Psoas muscle (tissue), 8 donors: Measurements from ENCODE around the gene DHX30. TPM values are rescaled to one million over a fixed set of nuclear protein-coding genes. Genes with fewer than 3 reads are reported as not detected.
"Not testable (repeated sequence)": the region's sequence is repeated elsewhere in the genome, so short reads cannot be mapped to it uniquely, and the experiment has no call there.

Source experiments
- ATAC-seq, 4 donors: fragments of 200-7000 bp; cut with Tn5 transposase; one replicate each; pipeline ENCODE4 v1.9.1; 2020; ENCODE audit warnings: moderate library complexity in 3 of 4, mild to moderate bottlenecking in 2 of 4
- DNase-seq, 2 donors: peaks; one replicate each; pipeline ENCODE4 v3.0.0-alpha.2; 2020
- H3K27ac ChIP-seq: fragments of 200-600 bp; one replicate; pipeline ENCODE4 v1.8.0; 2022
- H3K27me3 ChIP-seq, 3 donors: fragments of 200-600 bp in 1 of 3; one replicate each; pipeline versions ENCODE4 v1.6.1 to v1.8.0; 2013 to 2022; ENCODE audit warnings: low read length in 2 of 3, mild to moderate bottlenecking in 2 of 3, moderate library complexity in 1 of 3; ENCODE audit not compliant: insufficient read depth in 3 of 3
- H3K36me3 ChIP-seq, 2 donors: fragments of 200-600 bp in 1 of 2; one replicate each; pipeline versions ENCODE4 v1.6.1 to v1.8.0; 2013 to 2022; ENCODE audit warnings: low read depth in 1 of 2, mild to moderate bottlenecking in 1 of 2, moderate library complexity in 1 of 2; ENCODE audit not compliant: insufficient read depth in 1 of 2
- H3K4me1 ChIP-seq: fragments of 200-600 bp; one replicate; pipeline ENCODE4 v1.8.0; 2022
- H3K4me3 ChIP-seq: fragments of 200-600 bp; one replicate; pipeline ENCODE4 v1.8.0; 2022; ENCODE audit warnings: mild to moderate bottlenecking
- H3K9me3 ChIP-seq: fragments of 200-600 bp; one replicate; pipeline ENCODE4 v1.8.0; 2022
- WGBS, 3 donors: extraction: QIAGEN DNeasy Blood & Tissue Kit; methylation state at CpG; one replicate each; pipeline versions ENCODE4 v1.1.6 to v1.1.7; 2013; 5-methylcytosine and 5-hydroxymethylcytosine counted together
- intact Hi-C, 2 donors: fragments of 100-400 bp; cut with DNase I; formaldehyde crosslinking; loops; one replicate each; pipeline versions ENCODE4 v1.11.0 to v1.14.2; 2022
- long read RNA-seq, 2 donors: library from polyadenylated mRNA; unstranded; transcript quantifications; one replicate each; pipeline ENCODE4 v2.0.0, GENCODE V29; 2021
- polyA plus RNA-seq, 3 donors: library from polyadenylated mRNA; stranded (reverse); fragments of 200-250 nt; gene quantifications; one replicate each; pipeline ENCODE4 v1.2.3, GENCODE V29; 2013
- total RNA-seq, 4 donors: library from RNA; stranded (reverse); fragmentation: NEBNext Ultra II Directional in 2 of 4; extraction: Animal tissue kit (Norgen Biotek cat#: 25700) in 2 of 4; gene quantifications; one replicate each; pipeline versions ENCODE4 v1.2.1 to v1.2.4, GENCODE V29; 2021 to 2023
- TF ChIP-seq, protein P1 (sequence below): fragments of 200-600 bp; IDR thresholded peaks from one replicate; pipeline ENCODE4 v1.8.0; 2022; ENCODE audit warnings: antibody characterized with exemption
- donor health status: healthy with polysubstance abuse.
- donor health status: DM: no; HTN: no; CAD: no; lungs with moderate emphysema.
- donor health status: Bipolar disorder and iron deficiency.
- donor health status: healthy.
- donor health status: DM: yes; HTN: yes; CAD: no.
- donor health status: DM: no; HTN: no; CAD: no.
- donor health status: DM: no; HTN: no; CAD: no.
- donor health status: DM: yes; HTN: yes; CAD: no.

DHX30 gene, protein sequence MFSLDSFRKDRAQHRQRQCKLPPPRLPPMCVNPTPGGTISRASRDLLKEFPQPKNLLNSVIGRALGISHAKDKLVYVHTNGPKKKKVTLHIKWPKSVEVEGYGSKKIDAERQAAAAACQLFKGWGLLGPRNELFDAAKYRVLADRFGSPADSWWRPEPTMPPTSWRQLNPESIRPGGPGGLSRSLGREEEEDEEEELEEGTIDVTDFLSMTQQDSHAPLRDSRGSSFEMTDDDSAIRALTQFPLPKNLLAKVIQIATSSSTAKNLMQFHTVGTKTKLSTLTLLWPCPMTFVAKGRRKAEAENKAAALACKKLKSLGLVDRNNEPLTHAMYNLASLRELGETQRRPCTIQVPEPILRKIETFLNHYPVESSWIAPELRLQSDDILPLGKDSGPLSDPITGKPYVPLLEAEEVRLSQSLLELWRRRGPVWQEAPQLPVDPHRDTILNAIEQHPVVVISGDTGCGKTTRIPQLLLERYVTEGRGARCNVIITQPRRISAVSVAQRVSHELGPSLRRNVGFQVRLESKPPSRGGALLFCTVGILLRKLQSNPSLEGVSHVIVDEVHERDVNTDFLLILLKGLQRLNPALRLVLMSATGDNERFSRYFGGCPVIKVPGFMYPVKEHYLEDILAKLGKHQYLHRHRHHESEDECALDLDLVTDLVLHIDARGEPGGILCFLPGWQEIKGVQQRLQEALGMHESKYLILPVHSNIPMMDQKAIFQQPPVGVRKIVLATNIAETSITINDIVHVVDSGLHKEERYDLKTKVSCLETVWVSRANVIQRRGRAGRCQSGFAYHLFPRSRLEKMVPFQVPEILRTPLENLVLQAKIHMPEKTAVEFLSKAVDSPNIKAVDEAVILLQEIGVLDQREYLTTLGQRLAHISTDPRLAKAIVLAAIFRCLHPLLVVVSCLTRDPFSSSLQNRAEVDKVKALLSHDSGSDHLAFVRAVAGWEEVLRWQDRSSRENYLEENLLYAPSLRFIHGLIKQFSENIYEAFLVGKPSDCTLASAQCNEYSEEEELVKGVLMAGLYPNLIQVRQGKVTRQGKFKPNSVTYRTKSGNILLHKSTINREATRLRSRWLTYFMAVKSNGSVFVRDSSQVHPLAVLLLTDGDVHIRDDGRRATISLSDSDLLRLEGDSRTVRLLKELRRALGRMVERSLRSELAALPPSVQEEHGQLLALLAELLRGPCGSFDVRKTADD
- 10 to 100 TPM; 43.3 to 62.3 (median 52.3) TPM for total RNA-seq
- polyA plus RNA-seq, result 10 to 100 TPM; 40.6 to 57.2 (median 48.8) TPM
- long read RNA-seq, donor 1, full-length matches to known transcripts, result 96 of 135 reads
- long read RNA-seq, donor 1, partial matches to known transcripts, result 28 of 135 reads
- long read RNA-seq, donor 1, other reads (novel, unspliced or antisense), result 11 of 135 reads
- long read RNA-seq, donor 2, full-length matches to known transcripts, result 159 of 254 reads
- long read RNA-seq, donor 2, partial matches to known transcripts, result 62 of 254 reads
- long read RNA-seq, donor 2, other reads (novel, unspliced or antisense), result 33 of 254 reads

- Histone ChIP-seq H3K36me3 (peaks cover 0 to 28% of the 10 kb centered on the region in 2 donors), H3K4me3 (peak within 1 kb of the TSS; percentile 80), H3K27ac (peak within 1 kb of the TSS; percentile 98), H3K4me1 (peaks cover 14% of the 10 kb centered on the region), H3K9me3 (no peaks in the 10 kb centered on the region), H3K27me3 (no peaks in the 10 kb centered on the region)
- TF ChIP-seq, protein P1, sequence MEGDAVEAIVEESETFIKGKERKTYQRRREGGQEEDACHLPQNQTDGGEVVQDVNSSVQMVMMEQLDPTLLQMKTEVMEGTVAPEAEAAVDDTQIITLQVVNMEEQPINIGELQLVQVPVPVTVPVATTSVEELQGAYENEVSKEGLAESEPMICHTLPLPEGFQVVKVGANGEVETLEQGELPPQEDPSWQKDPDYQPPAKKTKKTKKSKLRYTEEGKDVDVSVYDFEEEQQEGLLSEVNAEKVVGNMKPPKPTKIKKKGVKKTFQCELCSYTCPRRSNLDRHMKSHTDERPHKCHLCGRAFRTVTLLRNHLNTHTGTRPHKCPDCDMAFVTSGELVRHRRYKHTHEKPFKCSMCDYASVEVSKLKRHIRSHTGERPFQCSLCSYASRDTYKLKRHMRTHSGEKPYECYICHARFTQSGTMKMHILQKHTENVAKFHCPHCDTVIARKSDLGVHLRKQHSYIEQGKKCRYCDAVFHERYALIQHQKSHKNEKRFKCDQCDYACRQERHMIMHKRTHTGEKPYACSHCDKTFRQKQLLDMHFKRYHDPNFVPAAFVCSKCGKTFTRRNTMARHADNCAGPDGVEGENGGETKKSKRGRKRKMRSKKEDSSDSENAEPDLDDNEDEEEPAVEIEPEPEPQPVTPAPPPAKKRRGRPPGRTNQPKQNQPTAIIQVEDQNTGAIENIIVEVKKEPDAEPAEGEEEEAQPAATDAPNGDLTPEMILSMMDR, result no peak
- ATAC-seq (peak; percentile 91 to 93 (median 92)), DNase-seq (peak; percentile 91 to 94)
- 1% methylated on average over 62 to 90 of the region's 90 CpGs for WGBS, 3 donors
- intact Hi-C loops, result no loop called here
These were observed at the start of gene DHX30 for GRCh38 chr3:47802734-47803479. DHX30 (plus strand) TSS chr3:47803138; CDS start chr3:47810684, 7,546 bp downstream.

DNA sequence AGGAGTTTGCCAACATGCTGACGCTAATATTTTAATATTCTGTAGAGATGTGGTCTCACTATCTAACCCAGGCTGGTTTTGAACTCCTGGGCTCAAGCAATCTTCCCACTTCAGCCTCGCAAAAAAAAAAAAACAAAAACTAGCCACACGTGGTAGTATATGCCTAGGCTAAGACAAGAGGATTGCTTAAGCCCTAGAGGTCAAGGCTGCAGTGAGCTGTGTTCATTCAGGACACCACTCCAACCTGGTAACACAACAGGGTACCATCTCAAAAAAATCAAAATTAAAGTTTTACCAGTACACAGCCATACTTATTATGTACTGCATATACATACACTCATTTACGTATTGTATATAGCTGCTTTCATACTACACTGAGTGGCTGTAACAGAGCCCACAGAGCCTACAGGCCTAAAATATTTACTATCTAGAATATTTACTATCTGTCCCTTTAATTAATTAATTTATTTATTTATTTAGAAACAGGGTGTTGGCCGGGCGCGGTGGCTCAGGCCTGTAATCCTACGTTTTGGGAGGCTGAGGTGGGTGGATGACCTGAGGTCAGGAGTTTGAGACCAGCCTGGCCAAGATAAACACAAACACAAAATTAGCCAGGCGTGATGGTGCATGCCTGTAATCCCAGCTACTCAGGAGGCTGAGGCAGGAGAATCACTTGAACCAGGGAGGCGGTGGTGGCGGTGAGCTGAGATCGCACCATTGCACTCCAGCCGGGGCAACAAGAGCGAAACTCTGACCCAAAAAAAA, 44.5 kb upstream of the DHX30 start:
- ATAC-seq (no peak), DNase-seq (no peak)
- H3K4me1 ChIP-seq, result peaks cover 6% of the 10 kb centered on the region
- no peak overlapping the region for H3K4me3 ChIP-seq
- TF ChIP-seq, protein P1, result no peak
- WGBS, 3 donors, result 91 to 93% (median 93%) methylated on average over 14 of the region's 14 CpGs
- no peak overlapping the region for H3K27ac ChIP-seq
- no peaks in the 10 kb centered on the region for H3K27me3 ChIP-seq
- peaks cover 0 to 14% of the 10 kb centered on the region in 2 donors for H3K36me3 ChIP-seq
- intact Hi-C loops, result no loop called here
- H3K9me3 ChIP-seq, result no peaks in the 10 kb centered on the region

DNA sequence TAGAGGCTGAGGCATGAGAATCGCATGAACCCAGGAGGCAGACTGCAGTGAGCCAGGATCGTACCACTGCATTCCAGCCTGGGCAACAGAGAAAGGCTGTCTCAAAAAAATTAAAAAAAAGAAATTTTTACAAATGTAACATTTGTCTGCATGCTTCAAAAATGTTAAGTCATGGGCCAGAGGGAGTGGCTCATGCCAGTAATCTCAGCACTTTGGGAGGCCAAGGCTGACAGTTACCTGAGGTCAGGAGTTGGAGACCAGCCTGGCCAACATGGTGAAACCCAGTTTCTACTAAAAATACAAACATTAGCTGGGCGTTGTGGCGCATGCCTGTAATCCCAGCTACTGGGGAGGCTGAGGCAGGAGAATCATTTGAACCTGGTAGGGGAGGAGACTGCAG, 42.7 kb upstream of the DHX30 start:
- H3K27me3 ChIP-seq, H3K4me1 ChIP-seq, ATAC-seq, H3K9me3 ChIP-seq, intact Hi-C loops, H3K4me3 ChIP-seq, DNase-seq, H3K27ac ChIP-seq: not testable (repeated sequence)
- 88 to 97% (median 93%) methylated on average over 4 of the region's 4 CpGs for WGBS, 3 donors
- H3K36me3 ChIP-seq, result peaks cover 0 to 16% of the 10 kb centered on the region in 2 donors

GRCh38 chr3:47761046-47761445, 41.9 kb upstream of the DHX30 start:
- no peaks in the 10 kb centered on the region for H3K27me3 ChIP-seq
- peak overlapping the region; percentile 84 for H3K27ac ChIP-seq

More at GRCh38 chr3:47761046-47761445, 41.9 kb upstream of the DHX30 start:
- Histone ChIP-seq H3K36me3 (peaks cover 0 to 16% of the 10 kb centered on the region in 2 donors), H3K4me3 (no peak overlapping the region), H3K4me1 (peaks cover 6% of the 10 kb centered on the region), H3K9me3 (no peaks in the 10 kb centered on the region)
- intact Hi-C loops, result no loop called here
- WGBS, 3 donors, result 92 to 95% (median 94%) methylated on average over 4 of the region's 4 CpGs
- ATAC-seq (no peak), DNase-seq (no peak)
- TF ChIP-seq, protein P1, result no peak
